SIG-M5 treated with dmso at 0.1 percent for 504 hours (cell line): ENCODE measurements around the gene TATDN2.
"Not testable (repeated sequence)": the region's sequence is repeated elsewhere in the genome, so short reads cannot be mapped to it uniquely, and the experiment has no call there.

Experiments used
- DNase-seq: peaks from one replicate; lab custom pipeline; 2025; ENCODE audit not compliant: unreplicated experiment; lab: John Stamatoyannopoulos, UW

Gene TATDN2

GRCh38 chr3:10268930-10269329 is 20.7 kb downstream of the TATDN2 start:
- DNase-seq = no peak

- no peak for DNase-seq
Measured at GRCh38 chr3:10269443-10269842, 21.2 kb downstream of the TATDN2 start.

DNA sequence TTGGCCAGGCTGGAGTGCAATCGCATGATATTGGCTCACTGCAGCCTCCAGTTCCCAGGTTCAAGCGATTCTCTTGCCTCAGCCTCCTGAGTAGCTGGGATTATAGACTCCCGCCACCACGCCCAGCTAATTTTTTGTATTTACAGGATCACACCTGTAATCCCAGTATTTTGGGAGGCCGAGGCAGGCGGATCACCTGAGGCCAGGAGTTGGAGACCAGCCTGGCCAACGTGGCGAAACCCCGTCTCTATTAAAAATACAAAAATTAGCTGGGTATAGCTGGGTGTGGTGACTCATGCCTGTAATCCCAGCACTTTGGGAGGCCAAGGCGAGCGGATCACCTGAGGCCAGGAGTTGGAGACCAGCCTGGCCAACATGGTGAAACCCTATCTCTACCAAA is 24.2 kb downstream of the TATDN2 start:
- DNase-seq = not testable (repeated sequence)

DNA sequence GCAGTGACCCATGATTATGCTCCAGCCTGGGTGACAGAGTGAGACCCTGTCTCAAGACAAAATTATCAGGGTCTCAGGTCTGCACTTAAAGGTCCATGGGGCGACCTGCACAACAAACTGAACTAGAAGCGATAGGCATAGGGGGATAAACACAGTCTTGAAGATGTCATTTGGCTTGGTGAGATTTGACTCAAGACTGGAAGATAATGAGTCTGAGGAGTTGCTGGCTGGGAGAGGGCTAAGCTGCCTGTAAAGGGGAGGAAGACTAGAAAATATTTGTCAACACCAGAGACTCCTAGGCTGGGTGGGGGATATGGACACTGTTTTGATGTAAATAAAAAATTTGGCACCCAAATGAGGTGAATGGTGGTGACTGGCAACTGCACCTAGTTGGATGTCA is 24.7 kb downstream of the TATDN2 start:
- no peak for DNase-seq

DNA sequence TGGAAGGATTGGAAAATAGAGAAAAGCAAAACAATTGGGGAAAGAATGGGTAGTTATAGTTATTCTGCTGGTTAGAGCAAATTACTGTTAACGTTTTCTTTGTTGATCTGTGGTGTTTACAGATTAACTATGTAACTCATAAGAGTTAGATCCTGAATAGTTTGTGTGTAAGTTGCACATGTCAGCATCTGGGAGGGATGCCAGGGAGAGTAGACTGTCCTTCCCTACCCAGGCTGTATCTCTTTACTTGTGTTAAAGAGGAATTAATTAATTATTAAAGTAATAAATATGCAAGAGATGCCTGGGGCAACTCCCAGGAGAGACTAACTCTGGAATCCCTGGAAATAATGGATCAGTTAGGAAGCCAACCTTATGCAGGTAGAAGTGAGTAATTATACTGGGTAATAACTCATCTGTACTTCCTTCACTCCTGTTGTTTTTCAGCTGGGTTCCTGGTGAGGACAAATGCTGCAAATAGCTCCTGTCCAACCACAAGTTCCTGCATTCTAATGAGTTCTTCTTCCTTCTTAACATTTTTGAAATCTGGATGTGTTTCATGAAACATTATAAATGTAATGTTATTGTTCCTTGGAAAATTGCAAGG is 25.5 kb downstream of the TATDN2 start:
- no peak for DNase-seq

- no peak for DNase-seq
Measured at GRCh38 chr3:10274601-10275000, 26.3 kb downstream of the TATDN2 start.

GRCh38 chr3:10277115-10277625 is 28.9 kb downstream of the TATDN2 start:
- no peak for DNase-seq

DNA sequence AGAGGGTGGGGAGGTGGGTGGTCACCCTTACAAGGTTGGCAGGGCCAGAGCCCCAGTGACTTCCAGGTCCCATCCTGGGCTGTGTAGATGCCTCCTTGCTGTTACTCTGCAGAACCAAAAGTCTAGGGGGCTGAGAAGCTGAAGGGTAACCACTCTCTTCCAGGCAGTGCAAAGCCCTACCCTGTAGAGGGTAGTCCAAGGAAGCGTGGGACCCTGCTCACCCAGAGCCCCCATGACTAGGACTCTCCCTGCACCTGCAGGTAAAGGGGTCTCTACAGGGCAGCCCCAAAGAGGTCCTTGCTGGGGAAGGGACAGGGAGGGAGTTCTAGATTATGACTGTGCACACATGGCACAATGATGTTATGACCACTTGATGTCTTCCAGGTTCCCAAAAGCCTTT is 30.2 kb downstream of the TATDN2 start:
- no peak for DNase-seq

- no peak for DNase-seq
Measured at GRCh38 chr3:10279384-10280176, 31.3 kb downstream of the TATDN2 start.

- no peak for DNase-seq
Measured at GRCh38 chr3:10280177-10280529, 31.9 kb downstream of the TATDN2 start.

DNA sequence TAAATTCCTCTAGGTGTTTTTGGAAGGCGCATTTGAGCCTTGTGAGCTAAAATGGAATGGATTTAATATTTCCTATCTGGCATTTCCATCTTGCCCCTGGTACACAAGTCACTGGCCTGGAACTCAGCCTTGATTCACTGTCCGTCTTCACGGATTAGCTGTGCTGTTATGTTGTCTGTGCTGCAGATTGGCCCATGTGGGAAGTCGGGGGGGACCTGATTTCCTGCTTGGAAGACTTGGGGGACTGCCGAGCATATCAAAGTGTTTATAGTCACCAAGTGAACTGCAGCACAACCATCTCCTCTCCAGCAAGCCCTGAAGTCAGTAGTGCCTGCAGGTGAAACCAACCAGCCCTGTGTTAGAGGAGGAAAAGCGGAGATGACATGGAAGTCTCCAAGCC is 32.3 kb downstream of the TATDN2 start:
- no peak for DNase-seq

GRCh38 chr3:10281951-10282350 is 33.7 kb downstream of the TATDN2 start:
- no peak for DNase-seq

GRCh38 chr3:10283638-10284037 is 35.4 kb downstream of the TATDN2 start:
- no peak for DNase-seq

DNA sequence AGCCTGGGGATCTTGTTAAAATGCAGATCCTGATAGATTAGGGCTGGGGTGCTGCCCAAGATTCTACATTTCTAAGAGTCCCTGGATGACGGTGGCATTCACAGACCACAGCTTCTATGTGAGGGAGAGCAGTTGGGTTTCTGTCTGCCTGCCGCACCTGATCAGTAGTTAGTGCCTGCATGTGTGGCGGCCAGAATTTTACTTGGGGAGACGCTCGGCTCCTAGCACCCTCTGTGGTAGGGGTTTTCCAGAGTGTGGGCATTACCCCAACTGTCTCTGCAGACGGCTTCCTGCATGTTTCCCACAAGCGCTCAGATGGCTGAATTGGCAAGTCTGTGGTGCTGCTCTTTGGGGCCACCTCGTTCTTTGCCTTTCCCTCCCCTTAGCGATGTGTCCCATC is 36.2 kb downstream of the TATDN2 start:
- DNase-seq = no peak

GRCh38 chr3:10285272-10286132 is 37.2 kb downstream of the TATDN2 start:
- no peak for DNase-seq

- no peak for DNase-seq
Measured at GRCh38 chr3:10286133-10286524, 37.9 kb downstream of the TATDN2 start.

DNA sequence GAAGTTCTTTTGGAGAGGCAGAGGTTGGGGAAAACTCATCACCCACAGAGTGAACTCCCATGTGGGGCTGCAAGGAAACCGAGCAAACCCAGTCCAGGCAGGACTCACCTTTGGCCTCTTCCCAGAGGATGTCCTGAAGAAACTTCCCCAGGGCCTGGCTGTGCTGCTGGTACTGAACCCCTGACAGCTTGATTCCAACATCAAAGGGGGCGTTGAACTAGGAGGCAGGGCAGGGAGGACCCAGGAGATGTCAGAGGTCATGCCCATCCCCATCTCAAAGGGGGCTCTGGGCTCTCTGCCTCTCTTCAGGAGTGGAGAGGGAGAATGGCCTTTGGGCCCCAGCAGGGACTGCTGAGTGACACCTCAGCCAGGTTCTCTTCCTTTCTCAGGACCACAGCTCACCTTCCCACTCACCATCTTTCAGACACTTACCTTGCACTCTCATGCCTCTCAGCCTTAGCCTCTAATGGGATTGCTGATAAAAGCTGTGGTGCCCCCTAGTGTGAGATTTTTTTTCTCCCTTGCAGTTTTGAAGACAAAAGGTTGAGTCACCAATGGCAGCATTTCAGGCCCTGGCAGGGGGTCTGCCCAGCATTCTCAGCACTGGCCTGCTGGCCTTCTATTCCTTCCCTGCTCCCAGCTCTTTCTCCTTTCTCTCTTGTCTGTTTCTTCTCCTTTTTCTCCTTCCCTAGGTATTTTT is 38.5 kb downstream of the TATDN2 start:
- DNase-seq = peak; percentile 42

GRCh38 chr3:10287936-10288574 is 39.8 kb downstream of the TATDN2 start:
- DNase-seq = no peak

DNA sequence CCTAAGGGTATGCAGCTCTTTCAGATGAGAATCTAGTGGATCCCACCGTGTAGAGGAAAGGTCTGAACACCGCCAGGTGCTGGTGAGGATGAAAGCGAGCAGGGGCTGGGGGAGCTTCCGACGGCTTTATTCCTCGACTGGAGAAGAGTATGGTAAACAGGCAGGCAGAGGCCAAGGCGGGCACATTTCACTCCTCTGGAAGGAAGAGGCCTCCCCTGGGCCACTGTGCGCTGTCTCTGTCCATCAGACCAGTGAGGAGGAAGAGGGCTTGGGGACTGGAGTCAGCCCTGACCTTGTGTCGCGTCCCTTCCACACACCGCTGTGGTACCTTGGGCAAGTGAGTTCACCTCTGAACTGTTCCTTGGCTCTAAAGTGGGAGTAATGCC is 40.3 kb downstream of the TATDN2 start:
- no peak for DNase-seq

GRCh38 chr3:10289077-10289476 is 40.8 kb downstream of the TATDN2 start:
- DNase-seq = no peak
